HCT116 (cell line): ENCODE measurements around the gene DEPDC5. TPM values are rescaled to one million over a fixed set of nuclear protein-coding genes. Genes with fewer than 3 reads are reported as not detected.

Experiments used
- ATAC-seq: fragments of 200-7000 bp; cut with Tn5 transposase; 2 replicates; pipeline ENCODE4 v1.9.1; 2020; ENCODE audit warnings: mild to moderate bottlenecking, moderate library complexity
- BruUV-seq: library from RNA; stranded (reverse); fragments of 400-500 nt; replicated peaks from 2 replicates; lab custom pipeline; 2021; lab: Mats Ljungman, UMichigan
- CTCF ChIA-PET: fragments of 300-600 bp; sonication (Branson Sonifier 250); formaldehyde crosslinking; loops from one replicate; lab custom pipeline; 2021; ENCODE audit warnings: antibody characterized with exemption; lab: Charles Lee
- POLR2A ChIA-PET: fragments of 300-600, 350-600 bp; sonication (Branson Sonifier 250); formaldehyde crosslinking; loops from one replicate; lab custom pipeline; 2021; ENCODE audit warnings: antibody characterized with exemption; lab: Charles Lee
- RAD21 ChIA-PET, 2 experiments: fragments of 300-600 bp; sonication (Branson Sonifier 250); formaldehyde crosslinking; loops; one replicate each; lab custom pipeline; 2023; ENCODE audit warnings: low total read pairs in 2 of 2; ENCODE audit not compliant: uncharacterized antibody in 2 of 2, unreplicated experiment in 2 of 2, low non-redundant PET in 1 of 2; lab: Charles Lee
- DNase-seq: peaks from one replicate; pipeline ENCODE4 v3.0.0-alpha.2; 2010; ENCODE audit warnings: low read depth, low spot score
- H2AFZ ChIP-seq: fragments of 200-600 bp; shearing (Covaris generic), sonication (generic); 2 replicates; pipeline ENCODE4 v1.6.1; 2017; ENCODE audit warnings: low read depth, mixed run types, mixed read lengths, antibody characterized with exemption, low read length; ENCODE audit not compliant: poor library complexity, severe bottlenecking
- H3K27ac ChIP-seq: 2 replicates; pipeline ENCODE4 v1.5.1; 2012; ENCODE audit warnings: low read depth, low read length
- H3K27me3 ChIP-seq: fragments of 200-600 bp; sonication (generic); 2 replicates; pipeline ENCODE4 v1.6.1; 2016; ENCODE audit warnings: mixed run types, low read length, mixed read lengths; ENCODE audit not compliant: insufficient read depth
- H3K36me3 ChIP-seq, 2 experiments: fragments of 200-500 bp in 1 of 2; fragments of 200-600 bp in 1 of 2; sonication (Bioruptor generic) in 1 of 2; sonication (generic) in 1 of 2; 2 replicates each; pipeline versions ENCODE4 v1.5.1 to v1.6.1; 2014 to 2016; ENCODE audit warnings: low read length in 2 of 2, inconsistent platforms in 1 of 2, mixed read lengths in 1 of 2, mixed run types in 1 of 2; ENCODE audit not compliant: insufficient read depth in 2 of 2, control insufficient read depth in 1 of 2
- H3K4me1 ChIP-seq, 2 experiments: fragments of 200-600 bp in 1 of 2; sonication (generic) in 1 of 2; 2 replicates each; pipeline versions ENCODE4 v1.5.1 to v1.6.1; 2012 to 2017; ENCODE audit warnings: low read length in 2 of 2, inconsistent platforms in 1 of 2, mild to moderate bottlenecking in 1 of 2, mixed read lengths in 1 of 2, mixed run types in 1 of 2, moderate library complexity in 1 of 2; ENCODE audit not compliant: insufficient read depth in 2 of 2, control insufficient read depth in 1 of 2
- H3K4me2 ChIP-seq: fragments of 200-600 bp; sonication (generic); 2 replicates; pipeline ENCODE4 v1.6.1; 2017; ENCODE audit warnings: mixed run types, low read length, mixed read lengths
- H3K4me3 ChIP-seq, 2 experiments: fragments of 200-600 bp in 1 of 2; sonication (generic) in 1 of 2; replicated peaks in 1 of 2; 2 replicates each; pipeline ENCODE4 v1.5.1; 2011 to 2016; ENCODE audit warnings: low read length in 2 of 2, control low read depth in 1 of 2, low read depth in 1 of 2, mild to moderate bottlenecking in 1 of 2, mixed read lengths in 1 of 2, mixed run types in 1 of 2
- H3K79me2 ChIP-seq: fragments of 200-600 bp; sonication (generic); 2 replicates; pipeline ENCODE4 v1.6.1; 2017; ENCODE audit warnings: mild to moderate bottlenecking, mixed run types, low read length, moderate library complexity, mixed read lengths; ENCODE audit not compliant: insufficient read depth
- H3K9ac ChIP-seq: fragments of 200-600 bp; sonication (generic); 2 replicates; pipeline ENCODE4 v1.6.1; 2016; ENCODE audit warnings: low read length, mixed read lengths
- H3K9me2 ChIP-seq: fragments of 200-600 bp; sonication (generic), shearing (Covaris generic); 2 replicates; pipeline ENCODE4 v1.6.1; 2017; ENCODE audit warnings: mixed run types, mild to moderate bottlenecking, moderate library complexity; ENCODE audit not compliant: insufficient read depth
- H3K9me3 ChIP-seq, 2 experiments: fragments of 200-500 bp in 1 of 2; fragments of 200-600 bp in 1 of 2; sonication (Bioruptor generic) in 1 of 2; sonication (generic) in 1 of 2; 2 replicates each; pipeline ENCODE4 v1.6.1; 2014 to 2017; ENCODE audit warnings: low read length in 2 of 2, mixed read lengths in 2 of 2, inconsistent platforms in 1 of 2, low read depth in 1 of 2, mild to moderate bottlenecking in 1 of 2, mixed run types in 1 of 2, moderate library complexity in 1 of 2; ENCODE audit not compliant: control insufficient read depth in 1 of 2, insufficient read depth in 1 of 2
- H4K20me1 ChIP-seq: fragments of 200-600 bp; sonication (generic), shearing (Covaris generic); 2 replicates; pipeline ENCODE4 v1.6.1; 2017; ENCODE audit warnings: mixed run types, mild to moderate bottlenecking, moderate library complexity; ENCODE audit not compliant: insufficient read depth
- ATF3 ChIP-seq: IDR thresholded peaks from 2 replicates; pipeline ENCODE4 v1.6.1; 2012
- CBX3 ChIP-seq: IDR thresholded peaks from 2 replicates; pipeline ENCODE4 v1.6.1; 2012; ENCODE audit warnings: low read depth
- CEBPB ChIP-seq: IDR thresholded peaks from 2 replicates; pipeline ENCODE4 v1.6.1; 2012; ENCODE audit warnings: low read depth
- CTCF ChIP-seq, 3 experiments: fragments of 200-600 bp in 1 of 3; sonication (generic) in 1 of 3; IDR thresholded peaks in 2 of 3; conservative IDR thresholded peaks in 1 of 3; 2 replicates each; pipeline ENCODE4 v1.5.1; 2012 to 2017; ENCODE audit warnings: low read depth in 2 of 3, low read length in 2 of 3, antibody characterized with exemption in 1 of 3, borderline replicate concordance in 1 of 3, control low read depth in 1 of 3, mild to moderate bottlenecking in 1 of 3, mixed read lengths in 1 of 3, mixed run types in 1 of 3, moderate library complexity in 1 of 3; ENCODE audit not compliant: insufficient read depth in 1 of 3
- EZH2 ChIP-seq: fragments of 200-600 bp; sonication (generic); IDR thresholded peaks from 2 replicates; pipeline ENCODE4 v1.6.1; 2017; ENCODE audit warnings: antibody characterized with exemption, mixed run types
- EZH2phosphoT487 ChIP-seq: fragments of 200-600 bp; IDR thresholded peaks from 2 replicates; pipeline ENCODE4 v1.6.1; 2018; ENCODE audit warnings: antibody characterized with exemption, borderline replicate concordance
- MAX ChIP-seq: IDR thresholded peaks from 2 replicates; pipeline ENCODE4 v1.6.1; 2012
- POLR2A ChIP-seq: IDR thresholded peaks from 2 replicates; pipeline ENCODE4 v1.7.0; 2011; ENCODE audit warnings: borderline replicate concordance; ENCODE audit not compliant: insufficient read depth, insufficient read length; ENCODE audit errors: extremely low read depth
- POLR2AphosphoS5 ChIP-seq: IDR thresholded peaks from 2 replicates; pipeline ENCODE4 v1.6.1; 2011; ENCODE audit warnings: mild to moderate bottlenecking, low read depth, low read length, moderate library complexity
- RAD21 ChIP-seq: IDR thresholded peaks from 2 replicates; pipeline ENCODE4 v1.6.1; 2012; ENCODE audit warnings: low read depth, mild to moderate bottlenecking
- REST ChIP-seq: IDR thresholded peaks from 2 replicates; pipeline ENCODE4 v1.6.1; 2012; ENCODE audit warnings: low read depth
- SIN3A ChIP-seq: IDR thresholded peaks from 2 replicates; pipeline ENCODE4 v1.6.1; 2012; ENCODE audit warnings: low read depth
- SP1 ChIP-seq: IDR thresholded peaks from 2 replicates; pipeline ENCODE4 v1.6.1; 2012; ENCODE audit warnings: low read depth
- SRF ChIP-seq: IDR thresholded peaks from 2 replicates; pipeline ENCODE4 v1.6.1; 2012; ENCODE audit warnings: low read depth
- TCF7L2 ChIP-seq: IDR thresholded peaks from 2 replicates; pipeline ENCODE4 v1.7.0; 2011; ENCODE audit warnings: borderline replicate concordance, inconsistent platforms; ENCODE audit not compliant: insufficient read depth, insufficient read length; ENCODE audit errors: extremely low read depth
- YY1 ChIP-seq: IDR thresholded peaks from 2 replicates; pipeline ENCODE4 v1.6.1; 2011; ENCODE audit warnings: low read length, low read depth, moderate library complexity, mild to moderate bottlenecking; ENCODE audit not compliant: insufficient replicate concordance; ENCODE audit errors: extremely low read depth
- ZBTB33 ChIP-seq: IDR thresholded peaks from 2 replicates; pipeline ENCODE4 v1.6.1; 2011; ENCODE audit warnings: mild to moderate bottlenecking, low read length, moderate library complexity; ENCODE audit not compliant: insufficient replicate concordance; ENCODE audit errors: extremely low read depth
- ZNF274 ChIP-seq: fragments of 200-500 bp; sonication (Bioruptor generic); IDR thresholded peaks from 2 replicates; pipeline ENCODE4 v1.6.1; 2014; ENCODE audit warnings: mild to moderate bottlenecking, low read depth, low read length, inconsistent platforms
- intact Hi-C: fragments of 100-400 bp; cut with micrococcal nuclease; formaldehyde crosslinking; loops from 2 replicates; pipeline ENCODE4 v1.10.0; 2022
- total RNA-seq: library from RNA; stranded (reverse); gene quantifications from one replicate; pipeline ENCODE4 v1.2.1, GENCODE V29; 2021; ENCODE audit not compliant: unreplicated experiment

DEPDC5 gene
- total RNA-seq, 1 experiment from 2014 or later: 35.0 TPM

- H4K20me1 ChIP-seq: no peaks in the 10 kb centered on the region
- BruUV-seq: no TSS peak
- H3K36me3 ChIP-seq: peaks cover 0 to 10% of the 10 kb centered on the region in 2 experiments; a peak in 1 of 4 replicates
- H3K27me3 ChIP-seq: no peaks in the 10 kb centered on the region
- peaks cover 21 to 29% of the 10 kb centered on the region in 2 experiments for H3K4me1 ChIP-seq
- H2AFZ ChIP-seq: no peak overlapping the region
- no peak overlapping the region for H3K27ac ChIP-seq
- H3K79me2 ChIP-seq: peaks cover 26% of the 10 kb centered on the region
- H3K9me3 ChIP-seq: no peaks in the 10 kb centered on the region
- ChIA-PET CTCF (no interaction called here), POLR2A (no interaction called here), RAD21 (no interaction called here)
- no peak overlapping the region for H3K9ac ChIP-seq
- ATAC-seq: no peak
- H3K4me2 ChIP-seq: no peak overlapping the region
- H3K9me2 ChIP-seq: no peaks in the 10 kb centered on the region
- no peak for DNase-seq
- H3K4me3 ChIP-seq: no peak overlapping the region
- no peak for TF ChIP-seq YY1
- no peak for TF ChIP-seq SP1
- no peak for TF ChIP-seq CEBPB
- no peak for TF ChIP-seq EZH2
- no peak for TF ChIP-seq TCF7L2
- no peak for TF ChIP-seq CTCF (IDR thresholded peaks at IDR 0.05 in 2 of 3, conservative IDR thresholded peaks at IDR 0.05 in 1 of 3; ENCODE audit: borderline replicate concordance in 1 of 3, insufficient read depth in 1 of 3, low read depth in 2 of 3, low read length in 2 of 3)
- TF ChIP-seq SIN3A: no peak
- no peak for TF ChIP-seq EZH2phosphoT487
- TF ChIP-seq SRF: no peak
- TF ChIP-seq POLR2A: no peak
- TF ChIP-seq POLR2AphosphoS5: no peak
- TF ChIP-seq CBX3: no peak
- TF ChIP-seq REST: no peak
- TF ChIP-seq ATF3: no peak
- TF ChIP-seq MAX: no peak
- no peak for TF ChIP-seq ZNF274
- TF ChIP-seq ZBTB33: no peak
- TF ChIP-seq RAD21: no peak
- intact Hi-C loops: loop anchor here (10.0 kb wide), 1 partner anchor 117 kb away; no protein-coding TSS in a partner anchor
Observed at GRCh38 chr22:31942091-31942490, 188.3 kb downstream of the DEPDC5 start.
